H1 (cell line): ENCODE data around the gene ZNF408. TPM values are rescaled to one million over a fixed set of nuclear protein-coding genes. Genes with fewer than 3 reads are reported as not detected.

ENCODE experiments used
- CTCF ChIA-PET: fragments of 300-600 bp; sonication (Branson Sonifier 250); formaldehyde crosslinking; loops from one replicate; lab custom pipeline; 2021; ENCODE audit not compliant: partially characterized antibody; lab: Charles Lee
- POLR2A ChIA-PET: fragments of 300-600 bp; sonication (Branson Sonifier 250); formaldehyde crosslinking; loops from one replicate; lab custom pipeline; 2021; ENCODE audit warnings: inconsistent platforms; ENCODE audit not compliant: partially characterized antibody; lab: Charles Lee
- DNase-seq, 2 experiments: peaks; one replicate each; pipeline versions ENCODE4 v3.0.0 to v3.0.0-alpha.2; 2010 to 2022; ENCODE audit warnings: low spot score in 2 of 2, low read depth in 1 of 2, mixed read lengths in 1 of 2
- FAIRE-seq: peaks from 2 replicates; lab custom pipeline; 2011; peaks lifted over from hg19 to GRCh38; lab: Jason Lieb, UNC
- H2AFZ ChIP-seq: 2 replicates; pipeline ENCODE4 v1.8.1; 2012; ENCODE audit warnings: low read length, inconsistent platforms
- H2AK5ac ChIP-seq: 2 replicates; pipeline ENCODE4 v1.6.1; 2013; ENCODE audit warnings: low read depth, low read length
- H2BK120ac ChIP-seq: replicated peaks from 2 replicates; pipeline ENCODE3; 2013; ENCODE audit warnings: low read depth, low read length, inconsistent platforms
- H2BK12ac ChIP-seq: 2 replicates; pipeline ENCODE4 v1.6.1; 2013; ENCODE audit warnings: low read depth, low read length
- H2BK15ac ChIP-seq: 2 replicates; pipeline ENCODE4 v1.6.1; 2013; ENCODE audit warnings: low read length
- H2BK20ac ChIP-seq: 2 replicates; pipeline ENCODE4 v1.6.1; 2013; ENCODE audit warnings: low read length
- H2BK5ac ChIP-seq: 2 replicates; pipeline ENCODE4 v1.6.1; 2013; ENCODE audit warnings: low read depth, low read length
- H3K14ac ChIP-seq: 2 replicates; pipeline ENCODE4 v1.6.1; 2013; ENCODE audit warnings: inconsistent platforms; ENCODE audit not compliant: insufficient read length
- H3K18ac ChIP-seq: 2 replicates; pipeline ENCODE4 v1.6.1; 2013; ENCODE audit warnings: low read length; ENCODE audit errors: extremely low read depth
- H3K23ac ChIP-seq: 2 replicates; pipeline ENCODE4 v1.6.1; 2013; ENCODE audit warnings: inconsistent platforms; ENCODE audit not compliant: insufficient read length
- H3K23me2 ChIP-seq: 2 replicates; pipeline ENCODE4 v1.6.1; 2013; ENCODE audit warnings: low read depth, low read length
- H3K27ac ChIP-seq: 2 replicates; pipeline ENCODE4 v1.6.1; 2011; ENCODE audit warnings: low read depth, low read length, inconsistent platforms
- H3K27me3 ChIP-seq, 4 experiments: replicated peaks in 1 of 4; 1 replicate in 1 of 4; 2 replicates in 3 of 4; pipeline versions ENCODE4 v1.6.1 to v1.8.1; 2011 to 2013; ENCODE audit warnings: low read length in 3 of 4, mild to moderate bottlenecking in 3 of 4, inconsistent platforms in 2 of 4, mixed read lengths in 2 of 4, moderate library complexity in 1 of 4; ENCODE audit not compliant: control insufficient read depth in 3 of 4, insufficient read depth in 3 of 4; ENCODE audit errors: extremely low read depth in 1 of 4
- H3K36me3 ChIP-seq, 4 experiments: 2 replicates each; pipeline versions ENCODE4 v1.6.1 to v1.8.1; 2011 to 2013; ENCODE audit warnings: mild to moderate bottlenecking in 4 of 4, low read length in 3 of 4, moderate library complexity in 2 of 4, control low read depth in 1 of 4, inconsistent platforms in 1 of 4; ENCODE audit not compliant: insufficient read depth in 4 of 4, control insufficient read depth in 2 of 4
- H3K4ac ChIP-seq: replicated peaks from 2 replicates; pipeline ENCODE3; 2013; ENCODE audit warnings: low read length, low read depth, mixed read lengths, inconsistent platforms; ENCODE audit not compliant: insufficient read length
- H3K4me1 ChIP-seq, 4 experiments: replicated peaks in 1 of 4; 1 replicate in 1 of 4; 2 replicates in 3 of 4; pipeline versions ENCODE4 v1.6.1 to v1.8.1; 2011 to 2013; ENCODE audit warnings: low read length in 3 of 4, inconsistent platforms in 2 of 4, mixed read lengths in 1 of 4; ENCODE audit not compliant: insufficient read depth in 4 of 4, control insufficient read depth in 3 of 4
- H3K4me2 ChIP-seq, 2 experiments: 2 replicates each; pipeline versions ENCODE4 v1.6.1 to v1.8.1; 2011 to 2013; ENCODE audit warnings: low read depth in 2 of 2, low read length in 2 of 2, control low read depth in 1 of 2, inconsistent platforms in 1 of 2, mild to moderate bottlenecking in 1 of 2; ENCODE audit not compliant: insufficient read depth in 1 of 2
- H3K4me3 ChIP-seq, 4 experiments: fragments of 200-600, 300-600 bp in 1 of 4; sonication (generic), shearing (Covaris generic), sonication (Bioruptor Twin) in 1 of 4; 2 replicates each; pipeline versions ENCODE4 v1.5.1 to v1.8.1; 2011 to 2016; ENCODE audit warnings: low read length in 4 of 4, low read depth in 3 of 4, control low read depth in 2 of 4, inconsistent platforms in 2 of 4, mild to moderate bottlenecking in 2 of 4, mixed read lengths in 1 of 4, moderate library complexity in 1 of 4; ENCODE audit not compliant: insufficient read depth in 2 of 4; ENCODE audit errors: extremely low read depth in 1 of 4
- H3K56ac ChIP-seq: replicated peaks from 2 replicates; pipeline ENCODE3; 2013; ENCODE audit warnings: low read depth, mild to moderate bottlenecking, mixed read lengths, low read length, inconsistent platforms; ENCODE audit not compliant: insufficient read length
- H3K79me1 ChIP-seq: 2 replicates; pipeline ENCODE4 v1.6.1; 2013; ENCODE audit warnings: low read depth, low read length, control low read depth
- H3K79me2 ChIP-seq, 2 experiments: 2 replicates each; pipeline versions ENCODE4 v1.6.1 to v1.8.1; 2012 to 2013; ENCODE audit warnings: low read length in 2 of 2, mild to moderate bottlenecking in 2 of 2, inconsistent platforms in 1 of 2; ENCODE audit not compliant: insufficient read depth in 2 of 2, control insufficient read depth in 1 of 2
- H3K9ac ChIP-seq, 4 experiments: replicated peaks in 1 of 4; 1 replicate in 1 of 4; 2 replicates in 3 of 4; pipeline versions ENCODE4 v1.6.1 to v1.8.1; 2011 to 2013; ENCODE audit warnings: low read depth in 3 of 4, low read length in 3 of 4, control low read depth in 2 of 4, mild to moderate bottlenecking in 2 of 4, moderate library complexity in 2 of 4, inconsistent platforms in 1 of 4; ENCODE audit errors: extremely low read depth in 1 of 4
- H3K9me3 ChIP-seq, 2 experiments: 2 replicates each; pipeline versions ENCODE4 v1.6.1 to v1.8.1; 2012 to 2013; ENCODE audit warnings: mild to moderate bottlenecking in 2 of 2, moderate library complexity in 2 of 2, control low read depth in 1 of 2, inconsistent platforms in 1 of 2, low read depth in 1 of 2, low read length in 1 of 2, mixed read lengths in 1 of 2; ENCODE audit not compliant: insufficient read depth in 2 of 2
- H4K20me1 ChIP-seq, 2 experiments: replicated peaks in 1 of 2; 2 replicates each; pipeline versions ENCODE3 to v1.8.1; 2011 to 2013; ENCODE audit warnings: inconsistent platforms in 2 of 2, low read length in 2 of 2, mild to moderate bottlenecking in 1 of 2; ENCODE audit not compliant: insufficient read depth in 2 of 2, control insufficient read depth in 1 of 2
- H4K5ac ChIP-seq: 2 replicates; pipeline ENCODE4 v1.6.1; 2013; ENCODE audit warnings: low read length, low read depth, mixed read lengths, inconsistent platforms; ENCODE audit not compliant: insufficient read length
- H4K8ac ChIP-seq: 2 replicates; pipeline ENCODE4 v1.8.0; 2013; ENCODE audit warnings: mild to moderate bottlenecking, moderate library complexity, low read length, inconsistent platforms; ENCODE audit not compliant: insufficient read depth; ENCODE audit errors: extremely low read depth
- H4K91ac ChIP-seq: replicated peaks from 2 replicates; pipeline ENCODE3; 2013; ENCODE audit warnings: low read length, mixed read lengths, inconsistent platforms; ENCODE audit not compliant: insufficient read length
- CEBPB ChIP-seq: IDR thresholded peaks from 2 replicates; pipeline ENCODE4 v1.6.1; 2012; ENCODE audit warnings: low read depth, low read length
- CTBP2 ChIP-seq: IDR thresholded peaks from 2 replicates; pipeline ENCODE4 v1.7.0; 2011; ENCODE audit warnings: borderline replicate concordance, mild to moderate bottlenecking, moderate library complexity, mixed read lengths, low read length; ENCODE audit not compliant: insufficient read depth, insufficient read length
- WGBS, 2 experiments: shearing (Covaris generic) in 1 of 2; methylation state at CpG; one replicate each; pipeline versions ENCODE4 v1.1.6 to v1.1.7; 2013 to 2015; ENCODE audit warnings: low lambda C conversion rate in 2 of 2, mixed read lengths in 2 of 2, inconsistent platforms in 1 of 2, low coverage in 1 of 2, missing lambda C conversion rate in 1 of 2; ENCODE audit not compliant: insufficient replicate concordance in 2 of 2, insufficient coverage in 1 of 2, insufficient read length in 1 of 2; ENCODE audit errors: extremely low coverage in 1 of 2, missing lambda C conversion rate in 1 of 2; 5-methylcytosine and 5-hydroxymethylcytosine counted together
- polyA plus RNA-seq, 7 experiments: library from polyadenylated mRNA; depleted of rRNA in 3 of 7; stranded (reverse) in 5 of 7; unstranded in 2 of 7; fragments of >200 nt in 5 of 7; fragments of 200-250 nt in 2 of 7; gene quantifications; 1 replicate in 5 of 7; 2 replicates in 1 of 7; 4 replicates in 1 of 7; pipeline versions ENCODE4 v1.2.1 to v1.2.3, GENCODE V29; 2011 to 2013; ENCODE audit warnings: missing spikeins in 2 of 7, mixed read lengths in 2 of 7
- total RNA-seq: library from RNA; stranded (reverse); fragmentation: NEBNext Ultra II Directional; extraction: Animal tissue kit (Norgen Biotek cat#: 25700); gene quantifications from 2 replicates; pipeline ENCODE4 v1.2.1, GENCODE V29; 2021

ZNF408 gene
- total and polyA plus RNA-seq, 2 of the 8 experiments (the other 6 are each of a cell fraction or from before 2014, with no cell fraction given), result 10.7 to 11.0 TPM

DNA sequence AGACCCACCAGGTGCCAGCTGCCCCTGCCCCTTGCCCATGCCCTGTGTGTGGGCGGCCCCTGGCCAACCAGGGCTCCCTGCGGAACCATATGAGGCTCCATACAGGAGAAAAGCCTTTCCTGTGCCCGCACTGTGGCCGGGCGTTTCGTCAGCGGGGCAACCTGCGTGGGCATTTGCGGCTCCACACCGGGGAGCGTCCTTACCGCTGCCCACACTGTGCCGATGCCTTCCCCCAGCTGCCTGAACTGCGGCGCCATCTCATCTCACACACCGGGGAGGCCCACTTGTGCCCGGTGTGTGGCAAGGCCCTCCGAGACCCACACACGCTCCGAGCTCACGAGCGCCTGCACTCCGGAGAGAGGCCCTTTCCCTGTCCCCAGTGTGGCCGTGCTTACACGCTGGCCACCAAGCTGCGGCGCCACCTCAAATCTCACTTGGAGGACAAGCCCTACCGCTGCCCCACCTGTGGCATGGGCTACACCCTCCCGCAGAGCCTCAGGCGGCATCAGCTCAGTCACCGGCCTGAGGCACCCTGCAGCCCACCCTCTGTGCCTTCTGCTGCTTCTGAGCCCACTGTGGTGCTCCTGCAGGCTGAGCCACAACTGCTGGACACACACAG lies 4.3 kb downstream of the ZNF408 start:
- H3K4ac ChIP-seq, result no peak overlapping the region
- H2BK20ac ChIP-seq, result no peak overlapping the region
- no peak overlapping the region for H4K8ac ChIP-seq
- no peak overlapping the region for H3K14ac ChIP-seq
- H3K4me1 ChIP-seq, result no peaks in the 10 kb centered on the region; a peak in 2 of 7 replicates
- H3K23me2 ChIP-seq, result peaks cover 6% of the 10 kb centered on the region; the same call in 1 of the 2 replicates
- H4K20me1 ChIP-seq, result peaks cover 2 to 5% of the 10 kb centered on the region in 2 experiments
- no peaks in the 10 kb centered on the region for H3K27me3 ChIP-seq
- POLR2A ChIA-PET, result interaction anchor here (1.0 to 5.2 kb wide), 3 partner anchors 8 to 16 kb away, joined by 5 to 21 read pairs (median 18); partner anchors contain the start of gene F2
- peaks cover 3 to 12% of the 10 kb centered on the region in 2 experiments; a peak in 2 of 4 replicates for H3K79me2 ChIP-seq
- no peak overlapping the region for H2BK12ac ChIP-seq
- no peak overlapping the region for H3K56ac ChIP-seq
- H2AK5ac ChIP-seq, result no peak overlapping the region
- WGBS, 2 experiments, result 96% methylated on average over 30 of the region's 31 CpGs; no CpG with 5 or more reads in 1 of the 2 experiments
- peaks cover 18 to 41% (median 33%) of the 10 kb centered on the region in 4 experiments for H3K36me3 ChIP-seq
- H3K23ac ChIP-seq, result no peak overlapping the region
- H4K91ac ChIP-seq, result no peak overlapping the region
- no peak overlapping the region for H3K4me3 ChIP-seq
- CTCF ChIA-PET, result interaction anchor here (1.3 kb wide), 1 partner anchor 11 kb away, joined by 3 read pairs; no protein-coding TSS in a partner anchor
- no peak overlapping the region for H2BK15ac ChIP-seq
- no peak overlapping the region for H4K5ac ChIP-seq
- no peak overlapping the region for H3K4me2 ChIP-seq
- no peaks in the 10 kb centered on the region for H3K9me3 ChIP-seq
- no peak for FAIRE-seq
- H3K79me1 ChIP-seq, result no peaks in the 10 kb centered on the region
- H2BK5ac ChIP-seq, result no peak overlapping the region
- no peak overlapping the region for H3K9ac ChIP-seq
- H3K18ac ChIP-seq, result no peak overlapping the region
- DNase-seq, result no peak
- no peak overlapping the region for H2AFZ ChIP-seq
- H3K27ac ChIP-seq, result no peak overlapping the region
- TF ChIP-seq CTBP2, result no peak
- no peak for TF ChIP-seq CEBPB
- H2BK120ac ChIP-seq, result no peak overlapping the region
